A549 (cell line): Measurements from ENCODE around the gene C1R. TPM values are rescaled to one million over a fixed set of nuclear protein-coding genes. Genes with fewer than 3 reads are reported as not detected.

Experiments
- ATAC-seq, 2 experiments: fragments of 200-7000 bp in 1 of 2; fragments of >200 bp in 1 of 2; cut with Nextera tagmentation in 1 of 2; cut with Tn5 transposase in 1 of 2; 3 replicates each; pipeline versions ENCODE4 v1.8.0 to v1.9.1; 2018 to 2020; ENCODE audit warnings: mild to moderate bottlenecking in 1 of 2, moderate library complexity in 1 of 2
- CTCF ChIA-PET: fragments of 300-600 bp; sonication (Branson Sonifier 250); formaldehyde crosslinking; extraction: SDS; loops from one replicate; lab custom pipeline; 2021; ENCODE audit warnings: antibody characterized with exemption, inconsistent platforms; lab: Yijun Ruan, JAX
- POLR2A ChIA-PET: fragments of 350-600 bp; formaldehyde crosslinking; extraction: SDS; loops from one replicate; lab custom pipeline; 2021; ENCODE audit warnings: antibody characterized with exemption, inconsistent platforms; lab: Yijun Ruan, JAX
- DNase-seq, 2 experiments: peaks; one replicate each; pipeline versions ENCODE4 v3.0.0 to v3.0.0-alpha.2; 2011 to 2016; ENCODE audit warnings: low read depth in 1 of 2, low spot score in 1 of 2
- FAIRE-seq: peaks from 2 replicates; lab custom pipeline; 2011; peaks lifted over from hg19 to GRCh38; lab: Jason Lieb, UNC
- H3K27ac ChIP-seq, 2 experiments: fragments of >200 bp; sonication (Bioruptor Twin); formaldehyde crosslinking; 3 replicates each; pipeline ENCODE4 v1.5.1; 2016 to 2017
- H3K4me1 ChIP-seq: fragments of >200 bp; sonication (Bioruptor Twin); formaldehyde crosslinking; 3 replicates; pipeline ENCODE4 v1.6.1; 2016
- H3K4me2 ChIP-seq: fragments of >200 bp; sonication (Bioruptor Twin); formaldehyde crosslinking; 3 replicates; pipeline ENCODE4 v1.6.1; 2016
- H3K4me3 ChIP-seq: fragments of >200 bp; sonication (Bioruptor Twin); formaldehyde crosslinking; 3 replicates; pipeline ENCODE4 v1.5.1; 2016
- H3K9me3 ChIP-seq: fragments of >200 bp; sonication (Bioruptor Twin); formaldehyde crosslinking; 3 replicates; pipeline ENCODE4 v1.6.1; 2016
- BHLHE40 ChIP-seq: IDR thresholded peaks from 2 replicates; pipeline ENCODE4 v1.6.1; 2012; ENCODE audit warnings: low read depth, low read length, inconsistent platforms
- CEBPB ChIP-seq, 2 experiments: fragments of >200 bp in 1 of 2; sonication (Bioruptor Twin) in 1 of 2; formaldehyde crosslinking in 1 of 2; IDR thresholded peaks; 2 replicates each; pipeline ENCODE4 v1.6.1; 2012 to 2016
- CHD4 ChIP-seq: fragments of 200-600 bp; sonication (generic); IDR thresholded peaks from 2 replicates; pipeline ENCODE4 v1.6.1; 2016; ENCODE audit warnings: antibody characterized with exemption, mild to moderate bottlenecking, borderline replicate concordance
- EHF ChIP-seq: fragments of 250-450 bp; sonication (Bioruptor Pico); IDR thresholded peaks from 2 replicates; pipeline ENCODE4 v1.5.0; 2020; ENCODE audit warnings: mild to moderate bottlenecking
- ELK1 ChIP-seq: fragments of 150-350 bp; IDR thresholded peaks from 2 replicates; pipeline ENCODE4 v1.6.1; 2014; ENCODE audit warnings: low read depth, mild to moderate bottlenecking, low read length
- EP300 ChIP-seq, 2 experiments: fragments of >200 bp; sonication (Bioruptor Twin); formaldehyde crosslinking; IDR thresholded peaks; 2 replicates in 1 of 2; 3 replicates in 1 of 2; pipeline ENCODE4 v1.6.1; 2016 to 2017
- ESRRA ChIP-seq: fragments of 150-350 bp; IDR thresholded peaks from 2 replicates; pipeline ENCODE4 v1.6.1; 2014; ENCODE audit warnings: mild to moderate bottlenecking, low read length, borderline replicate concordance
- FOSB ChIP-seq: fragments of 250-450 bp; sonication (Bioruptor Pico); IDR thresholded peaks from 2 replicates; pipeline ENCODE4 v1.5.0; 2020; ENCODE audit warnings: mild to moderate bottlenecking, moderate library complexity
- GATA3 ChIP-seq: IDR thresholded peaks from 2 replicates; pipeline ENCODE4 v1.6.1; 2012; ENCODE audit warnings: borderline replicate concordance
- HES2 ChIP-seq: fragments of >200 bp; sonication (Bioruptor Twin); formaldehyde crosslinking; IDR thresholded peaks from 2 replicates; pipeline ENCODE4 v1.6.1; 2016
- HEYL ChIP-seq: fragments of 250-450 bp; sonication (Bioruptor Pico); IDR thresholded peaks from 2 replicates; pipeline ENCODE4 v1.8.0; 2021; ENCODE audit warnings: mild to moderate bottlenecking, moderate library complexity
- HOXB13 ChIP-seq: fragments of 250-450 bp; sonication (Bioruptor Pico); IDR thresholded peaks from 2 replicates; pipeline ENCODE4 v1.5.0; 2020; ENCODE audit warnings: low read depth, mild to moderate bottlenecking, moderate library complexity
- KDM5A ChIP-seq: fragments of 200-600 bp; sonication (generic); IDR thresholded peaks from 2 replicates; pipeline ENCODE4 v1.6.1; 2016; ENCODE audit warnings: antibody characterized with exemption, mild to moderate bottlenecking
- MYC ChIP-seq: IDR thresholded peaks from 2 replicates; pipeline ENCODE4 v1.6.1; 2012; ENCODE audit warnings: mild to moderate bottlenecking, inconsistent platforms, low read length, improper control_type of control experiment, borderline replicate concordance
- POLR2A ChIP-seq: IDR thresholded peaks from 2 replicates; pipeline ENCODE4 v1.6.1; 2012; ENCODE audit warnings: mild to moderate bottlenecking, low read length
- RAD21 ChIP-seq, 2 experiments: fragments of >200 bp in 1 of 2; sonication (Bioruptor Twin) in 1 of 2; formaldehyde crosslinking in 1 of 2; IDR thresholded peaks in 1 of 2; conservative IDR thresholded peaks in 1 of 2; 2 replicates in 1 of 2; 3 replicates in 1 of 2; pipeline ENCODE4 v1.6.1; 2012 to 2018; ENCODE audit warnings: inconsistent platforms in 1 of 2
- RARB ChIP-seq: fragments of 250-450 bp; sonication (Bioruptor Pico); IDR thresholded peaks from 2 replicates; pipeline ENCODE4 v1.8.0; 2021; ENCODE audit warnings: mild to moderate bottlenecking, moderate library complexity
- RFX5 ChIP-seq: fragments of 450-650 bp; IDR thresholded peaks from 2 replicates; pipeline ENCODE4 v1.7.1; 2014; ENCODE audit warnings: antibody characterized with exemption, mild to moderate bottlenecking, moderate library complexity
- SMC3 ChIP-seq: fragments of >200 bp; sonication (Bioruptor Twin); formaldehyde crosslinking; IDR thresholded peaks from 3 replicates; pipeline ENCODE4 v1.6.1; 2018; ENCODE audit warnings: inconsistent platforms
- SREBF2 ChIP-seq: fragments of 450-650 bp; IDR thresholded peaks from 2 replicates; pipeline ENCODE4 v1.6.1; 2014; ENCODE audit warnings: mild to moderate bottlenecking, moderate library complexity
- ZFP36 ChIP-seq: fragments of 450-650 bp; IDR thresholded peaks from 2 replicates; pipeline ENCODE4 v1.6.1; 2014; ENCODE audit warnings: borderline replicate concordance; ENCODE audit not compliant: partially characterized antibody
- WGBS: methylation state at CpG from one replicate; pipeline ENCODE4 v1.1.6; 2017; ENCODE audit errors: missing lambda C conversion rate; 5-methylcytosine and 5-hydroxymethylcytosine counted together
- polyA plus RNA-seq, 4 experiments: library from polyadenylated mRNA; depleted of rRNA in 3 of 4; stranded (reverse); fragments of >200 nt; fragmentation: RNase III in 1 of 4; extraction: RNeasy Plus Mini Kit Qiagen cat#74134 plus additional on column Dnase treatment in 1 of 4; gene quantifications; 2 replicates in 3 of 4; 3 replicates in 1 of 4; pipeline ENCODE4 v1.2.3, GENCODE V29; 2011 to 2017
- TF ChIP-seq, protein P1 (sequence below): fragments of >200 bp; sonication (Bioruptor Twin); formaldehyde crosslinking; IDR thresholded peaks from 3 replicates; pipeline ENCODE4 v1.5.1; 2016
- TF ChIP-seq, protein P2 (sequence below): fragments of >200 bp; sonication (Bioruptor Twin); formaldehyde crosslinking; IDR thresholded peaks from 3 replicates; pipeline ENCODE4 v1.6.1; 2016

Gene C1R
- polyA plus RNA-seq, 2 of the 4 experiments (the other 2 are of a cell fraction), result 31.4 to 36.0 TPM

DNA sequence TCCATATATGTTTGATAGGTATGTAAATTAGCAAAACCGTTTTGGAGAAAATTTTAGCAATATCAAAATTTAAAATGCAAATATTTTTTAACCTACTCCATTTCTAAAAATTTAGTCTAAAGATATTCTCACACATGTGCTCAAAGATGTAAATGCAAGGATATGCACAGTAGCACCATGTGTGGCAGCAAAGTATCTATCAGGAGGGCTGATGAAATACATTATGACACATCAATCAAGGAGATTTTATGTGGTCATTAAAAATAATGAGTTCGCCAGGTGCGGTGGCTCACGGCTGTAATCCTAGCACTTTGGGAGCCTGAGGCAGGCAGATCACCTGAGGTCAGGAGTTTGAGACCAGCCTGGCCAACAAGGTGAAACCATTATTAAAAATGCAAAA lies 8.0 kb upstream of the C1R start:
- POLR2A ChIA-PET, result no interaction called here
- ATAC-seq (no peak), DNase-seq (no peak), FAIRE-seq (no peak)
- CTCF ChIA-PET, result interaction anchor here (1.0 to 2.1 kb wide), 5 partner anchors 8 to 39 kb away, joined by 4 to 9 read pairs (median 6); partner anchors contain the start of genes C1RL and C1S
- no peak overlapping the region for H3K4me2 ChIP-seq
- no peak overlapping the region for H3K4me3 ChIP-seq
- TF ChIP-seq, protein P1, sequence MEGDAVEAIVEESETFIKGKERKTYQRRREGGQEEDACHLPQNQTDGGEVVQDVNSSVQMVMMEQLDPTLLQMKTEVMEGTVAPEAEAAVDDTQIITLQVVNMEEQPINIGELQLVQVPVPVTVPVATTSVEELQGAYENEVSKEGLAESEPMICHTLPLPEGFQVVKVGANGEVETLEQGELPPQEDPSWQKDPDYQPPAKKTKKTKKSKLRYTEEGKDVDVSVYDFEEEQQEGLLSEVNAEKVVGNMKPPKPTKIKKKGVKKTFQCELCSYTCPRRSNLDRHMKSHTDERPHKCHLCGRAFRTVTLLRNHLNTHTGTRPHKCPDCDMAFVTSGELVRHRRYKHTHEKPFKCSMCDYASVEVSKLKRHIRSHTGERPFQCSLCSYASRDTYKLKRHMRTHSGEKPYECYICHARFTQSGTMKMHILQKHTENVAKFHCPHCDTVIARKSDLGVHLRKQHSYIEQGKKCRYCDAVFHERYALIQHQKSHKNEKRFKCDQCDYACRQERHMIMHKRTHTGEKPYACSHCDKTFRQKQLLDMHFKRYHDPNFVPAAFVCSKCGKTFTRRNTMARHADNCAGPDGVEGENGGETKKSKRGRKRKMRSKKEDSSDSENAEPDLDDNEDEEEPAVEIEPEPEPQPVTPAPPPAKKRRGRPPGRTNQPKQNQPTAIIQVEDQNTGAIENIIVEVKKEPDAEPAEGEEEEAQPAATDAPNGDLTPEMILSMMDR, result no peak
- TF ChIP-seq EHF (no peak), RAD21 (conservative IDR thresholded peaks at IDR 0.05 in 1 of 2, IDR thresholded peaks at IDR 0.05 in 1 of 2) (no peak), BHLHE40 (no peak), HES2 (no peak)
- H3K4me1 ChIP-seq, result peaks cover 13% of the 10 kb centered on the region; the same call in 2 of the 3 replicates
- no peaks in the 10 kb centered on the region for H3K9me3 ChIP-seq
- no peak overlapping the region for H3K27ac ChIP-seq
- 82% methylated on average over 4 of the region's 4 CpGs for WGBS

DNA sequence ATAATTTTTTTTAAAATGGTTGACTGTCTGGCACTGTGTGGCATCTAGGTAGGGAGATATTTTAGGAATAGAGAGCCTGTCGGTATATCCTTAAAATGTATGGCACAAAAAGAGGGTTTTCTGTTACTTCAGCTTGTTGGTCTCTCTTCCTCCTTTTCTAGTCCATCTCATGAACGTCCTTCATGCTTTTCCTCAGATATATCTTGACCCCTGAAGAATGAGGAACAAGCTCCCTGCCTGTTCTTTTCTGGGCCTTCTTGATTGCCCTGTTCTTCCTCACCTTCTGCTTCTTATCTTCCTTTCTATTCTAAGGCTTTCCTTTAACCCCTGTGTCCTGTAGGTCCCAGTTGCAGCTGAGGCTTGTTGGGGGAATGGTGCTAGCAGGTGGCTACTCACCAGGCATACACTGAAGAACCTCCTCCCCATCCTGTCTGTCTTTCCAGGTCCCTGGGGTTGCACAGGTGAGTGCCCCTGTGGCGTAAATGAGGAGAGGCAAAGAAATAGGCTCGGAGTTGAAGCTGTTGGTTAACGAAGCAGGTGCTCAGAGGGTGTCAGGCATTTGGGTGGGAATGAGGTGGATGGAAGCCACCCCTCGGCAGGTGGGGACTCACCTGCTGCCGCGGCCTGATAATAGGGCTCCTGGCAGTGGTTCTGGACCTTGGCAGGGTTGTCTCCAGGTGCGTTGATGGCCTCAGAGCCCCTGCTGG lies 7.2 kb upstream of the C1R start:
- Histone ChIP-seq H3K4me2 (no peak overlapping the region), H3K9me3 (no peaks in the 10 kb centered on the region), H3K4me3 (no peak overlapping the region), H3K27ac (no peak overlapping the region), H3K4me1 (peaks cover 13% of the 10 kb centered on the region; the same call in 2 of the 3 replicates)
- ChIA-PET POLR2A (interaction anchor here (0.7 kb wide), 1 partner anchor 10 kb away, joined by 3 read pairs; the partner anchor contains the start of gene C1RL), CTCF (interaction anchor here (1.0 to 2.1 kb wide), 7 partner anchors 9 to 38 kb away, joined by 3 to 9 read pairs (median 6); partner anchors contain the start of genes C1RL and C1S)
- no peak for ATAC-seq
- no peak for FAIRE-seq
- no peak for TF ChIP-seq RAD21 (conservative IDR thresholded peaks at IDR 0.05 in 1 of 2, IDR thresholded peaks at IDR 0.05 in 1 of 2)
- no peak for TF ChIP-seq EP300 (IDR thresholded peaks at IDR 0.05)
- TF ChIP-seq ZFP36, result no peak
- no peak for TF ChIP-seq GATA3
- no peak for TF ChIP-seq HOXB13 (CRISPR knock-in tag)
- TF ChIP-seq CHD4, result no peak
- no peak for TF ChIP-seq EHF
- no peak for TF ChIP-seq KDM5A
- TF ChIP-seq HEYL (CRISPR knock-in tag), result no peak
- WGBS, result 93% methylated on average over 9 of the region's 9 CpGs
- DNase-seq, result no peak

GRCh38 chr12:7096979-7097378 lies 4.7 kb upstream of the C1R start:
- Histone ChIP-seq H3K4me1 (peaks cover 18% of the 10 kb centered on the region; the same call in 2 of the 3 replicates), H3K4me3 (no peak overlapping the region), H3K9me3 (no peaks in the 10 kb centered on the region), H3K27ac (no peak overlapping the region), H3K4me2 (no peak overlapping the region)
- FAIRE-seq, result no peak
- 88% methylated on average over 19 of the region's 19 CpGs for WGBS
- no peak for DNase-seq
- TF ChIP-seq ELK1, result no peak
- no peak for TF ChIP-seq RFX5
- TF ChIP-seq RARB (CRISPR knock-in tag), result no peak
- TF ChIP-seq SMC3, result no peak
- no peak for TF ChIP-seq ESRRA
- TF ChIP-seq SREBF2, result no peak
- no peak for TF ChIP-seq FOSB (CRISPR knock-in tag)
- TF ChIP-seq POLR2A, result no peak; the same call in 1 of the 2 replicates
- TF ChIP-seq, protein P2, sequence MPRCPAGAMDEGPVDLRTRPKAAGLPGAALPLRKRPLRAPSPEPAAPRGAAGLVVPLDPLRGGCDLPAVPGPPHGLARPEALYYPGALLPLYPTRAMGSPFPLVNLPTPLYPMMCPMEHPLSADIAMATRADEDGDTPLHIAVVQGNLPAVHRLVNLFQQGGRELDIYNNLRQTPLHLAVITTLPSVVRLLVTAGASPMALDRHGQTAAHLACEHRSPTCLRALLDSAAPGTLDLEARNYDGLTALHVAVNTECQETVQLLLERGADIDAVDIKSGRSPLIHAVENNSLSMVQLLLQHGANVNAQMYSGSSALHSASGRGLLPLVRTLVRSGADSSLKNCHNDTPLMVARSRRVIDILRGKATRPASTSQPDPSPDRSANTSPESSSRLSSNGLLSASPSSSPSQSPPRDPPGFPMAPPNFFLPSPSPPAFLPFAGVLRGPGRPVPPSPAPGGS, result no peak
- TF ChIP-seq CEBPB (IDR thresholded peaks at IDR 0.05), result no peak
- no peak for TF ChIP-seq MYC
- ChIA-PET POLR2A (interaction anchor here (2.2 kb wide), 1 partner anchor 12 kb away, joined by 16 read pairs; the partner anchor contains the start of gene C1RL), CTCF (interaction anchor here (0.7 to 13.4 kb wide), 7 partner anchors 13 to 150 kb away, joined by 3 to 197 read pairs (median 5); partner anchors contain the start of genes C1RL and C1S)
- no peak for ATAC-seq
